ENCODE data around the gene PLA2G7. TPM values are rescaled to one million over a fixed set of nuclear protein-coding genes. Genes with fewer than 3 reads are reported as not detected.
"Not testable (repeated sequence)": the region's sequence is repeated elsewhere in the genome, so short reads cannot be mapped to it uniquely, and the experiment has no call there.

The PLA2G7 gene
- total and polyA plus RNA-seq, 9 donors = 0.18 to 15.1 (median 1.6) TPM

DNA sequence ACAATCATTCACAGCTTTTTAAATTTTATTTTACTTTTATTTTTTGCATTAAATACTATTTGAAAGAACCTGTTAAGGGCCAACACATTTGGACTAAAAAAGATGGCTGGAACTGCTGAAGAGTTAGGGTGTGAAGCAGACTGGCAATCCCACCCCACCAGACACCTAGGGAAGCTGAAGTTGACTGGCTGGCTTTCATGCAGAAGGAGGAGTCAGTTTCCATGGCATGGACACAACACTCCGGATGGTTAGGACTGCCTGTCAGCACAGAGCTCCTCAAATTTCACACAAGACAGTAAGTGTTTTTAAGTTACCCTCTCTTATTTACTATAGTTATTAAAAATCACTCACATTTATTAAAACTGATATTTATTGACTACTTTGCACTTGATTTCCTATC, 11.5 kb upstream of the PLA2G7 start, which contains the start of gene ANKRD66:
ANKRD66 (plus strand) TSS at position 238 of the 400 bp plus-strand sequence. CDS start 5,016 bp downstream, outside the sequence.
- Histone ChIP-seq H3K27me3 (no peaks in the 10 kb centered on the region), H3K27ac (no peak within 1 kb of the TSS), H3K4me1 (ENCODE audit: insufficient read depth) (no peaks in the 10 kb centered on the region), H3K9me3 (no peaks in the 10 kb centered on the region), H3K4me3 (no peak within 1 kb of the TSS), H3K36me3 (no peaks in the 10 kb centered on the region)
- TF ChIP-seq, protein P1, sequence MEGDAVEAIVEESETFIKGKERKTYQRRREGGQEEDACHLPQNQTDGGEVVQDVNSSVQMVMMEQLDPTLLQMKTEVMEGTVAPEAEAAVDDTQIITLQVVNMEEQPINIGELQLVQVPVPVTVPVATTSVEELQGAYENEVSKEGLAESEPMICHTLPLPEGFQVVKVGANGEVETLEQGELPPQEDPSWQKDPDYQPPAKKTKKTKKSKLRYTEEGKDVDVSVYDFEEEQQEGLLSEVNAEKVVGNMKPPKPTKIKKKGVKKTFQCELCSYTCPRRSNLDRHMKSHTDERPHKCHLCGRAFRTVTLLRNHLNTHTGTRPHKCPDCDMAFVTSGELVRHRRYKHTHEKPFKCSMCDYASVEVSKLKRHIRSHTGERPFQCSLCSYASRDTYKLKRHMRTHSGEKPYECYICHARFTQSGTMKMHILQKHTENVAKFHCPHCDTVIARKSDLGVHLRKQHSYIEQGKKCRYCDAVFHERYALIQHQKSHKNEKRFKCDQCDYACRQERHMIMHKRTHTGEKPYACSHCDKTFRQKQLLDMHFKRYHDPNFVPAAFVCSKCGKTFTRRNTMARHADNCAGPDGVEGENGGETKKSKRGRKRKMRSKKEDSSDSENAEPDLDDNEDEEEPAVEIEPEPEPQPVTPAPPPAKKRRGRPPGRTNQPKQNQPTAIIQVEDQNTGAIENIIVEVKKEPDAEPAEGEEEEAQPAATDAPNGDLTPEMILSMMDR (IDR thresholded peaks at IDR 0.05) = no peak
- TF ChIP-seq EP300 (IDR thresholded peaks at IDR 0.05) (no peak), POLR2A (IDR thresholded peaks at IDR 0.05) (no peak)
- intact Hi-C loops (cut with DNase I) = no loop called here
- no peak for DNase-seq
- 42 to 59% (median 43%) methylated on average over 1 of the region's 1 CpG for WGBS, 3 donors

DNA sequence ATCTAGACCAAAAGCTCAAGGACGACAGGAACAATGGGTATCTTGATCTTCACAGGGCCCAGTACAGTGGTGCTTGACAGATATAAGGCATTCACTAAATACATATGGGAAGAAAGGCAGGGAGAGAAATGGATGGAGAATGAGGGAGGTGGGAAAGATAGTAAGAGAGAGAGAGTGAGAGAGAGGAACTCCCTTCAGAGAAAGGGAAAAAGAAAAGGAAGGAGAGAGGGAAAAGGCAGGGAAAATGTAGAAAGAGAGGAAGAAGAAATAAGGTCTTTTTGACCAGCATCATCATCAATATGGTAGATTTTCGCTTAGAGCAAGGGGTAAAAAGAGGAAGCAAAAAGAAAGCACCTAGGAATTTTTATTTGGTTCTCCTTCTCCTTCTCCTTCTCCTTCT, 10.8 kb upstream of the PLA2G7 start:
- intact Hi-C loops (cut with DNase I) = no loop called here
- Histone ChIP-seq H3K36me3 (no peaks in the 10 kb centered on the region), H3K9me3 (no peaks in the 10 kb centered on the region), H3K4me3 (no peak overlapping the region), H3K27ac (no peak overlapping the region), H3K27me3 (no peaks in the 10 kb centered on the region), H3K4me1 (ENCODE audit: insufficient read depth) (no peaks in the 10 kb centered on the region)
- TF ChIP-seq EP300 (IDR thresholded peaks at IDR 0.05) (no peak), POLR2A (IDR thresholded peaks at IDR 0.05) (no peak)
- TF ChIP-seq, protein P1 (IDR thresholded peaks at IDR 0.05) = no peak
- 81 to 84% (median 82%) methylated on average over 2 of the region's 2 CpGs for WGBS, 3 donors
- DNase-seq = no peak

DNA sequence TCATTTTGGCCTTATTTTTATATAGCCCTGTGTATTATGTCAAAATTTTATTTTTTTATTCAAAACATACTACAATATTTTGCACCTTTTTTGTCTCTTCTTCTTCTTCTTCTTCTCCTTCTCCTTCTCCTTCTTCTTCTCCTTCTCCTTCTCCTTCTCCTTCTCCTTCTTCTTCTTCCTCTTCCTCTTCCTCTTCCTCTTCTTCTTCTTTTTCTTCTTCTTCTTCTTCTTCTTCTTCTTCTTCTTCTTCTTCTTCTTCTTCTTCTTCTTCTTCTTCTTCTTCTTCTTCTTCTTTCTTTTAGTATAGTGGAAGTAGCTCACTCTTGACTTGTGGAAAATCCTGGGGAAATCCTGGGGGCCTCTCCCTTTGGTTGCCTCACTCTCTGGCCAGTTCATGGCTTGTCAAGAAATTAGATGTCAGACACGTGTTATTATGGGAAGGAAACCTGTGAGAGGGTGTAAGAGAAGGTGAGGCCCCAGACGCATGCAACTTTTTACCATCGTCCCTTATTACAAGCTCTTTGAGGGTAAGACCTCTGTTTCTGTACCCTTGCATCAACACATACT, 9.1 kb upstream of the PLA2G7 start:
- DNase-seq; intact Hi-C loops (cut with DNase I); H3K36me3 ChIP-seq; H3K27ac ChIP-seq; H3K9me3 ChIP-seq; H3K27me3 ChIP-seq; H3K4me1 ChIP-seq (ENCODE audit: insufficient read depth); H3K4me3 ChIP-seq: not testable (repeated sequence)
- 87 to 88% (median 88%) methylated on average over 3 of the region's 3 CpGs for WGBS, 3 donors

DNA sequence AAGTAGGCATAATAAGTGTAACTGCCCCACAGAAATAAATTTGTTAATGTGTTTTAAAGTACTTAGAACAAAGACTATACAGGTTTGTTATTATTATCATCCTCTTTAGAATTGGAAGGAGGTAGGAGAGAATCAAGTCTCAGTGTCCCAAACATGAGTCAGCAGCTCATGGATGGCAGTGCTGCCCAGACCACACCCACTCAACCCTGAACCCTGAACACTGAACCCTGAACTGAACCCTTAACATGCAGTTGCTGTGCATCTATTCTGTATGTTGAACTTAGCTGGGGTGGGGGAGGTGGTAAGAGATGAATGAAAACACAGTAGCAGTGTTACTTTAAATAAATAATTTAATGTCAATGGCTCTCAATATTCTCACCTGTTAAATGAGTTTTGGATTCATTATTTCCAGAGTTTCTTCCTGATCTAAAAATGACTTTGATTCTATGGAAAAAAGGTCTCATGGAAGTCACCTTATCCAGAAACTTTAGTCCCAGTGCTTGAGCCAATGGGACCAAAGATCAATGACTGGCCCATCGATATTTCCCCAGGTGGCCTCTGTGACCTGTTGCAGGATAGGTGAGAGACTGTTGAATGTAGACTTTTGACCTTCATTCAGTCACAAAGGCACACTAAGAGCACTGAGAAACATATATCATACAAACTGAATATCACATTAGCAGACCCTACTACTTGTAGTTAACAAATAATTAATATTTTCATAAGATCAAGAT, 8.4 kb upstream of the PLA2G7 start:
- Histone ChIP-seq H3K4me1 (ENCODE audit: insufficient read depth) (no peaks in the 10 kb centered on the region), H3K36me3 (no peaks in the 10 kb centered on the region), H3K9me3 (no peaks in the 10 kb centered on the region), H3K4me3 (no peak overlapping the region), H3K27me3 (no peaks in the 10 kb centered on the region), H3K27ac (no peak overlapping the region)
- TF ChIP-seq, protein P1 (IDR thresholded peaks at IDR 0.05) = no peak
- TF ChIP-seq EP300 (IDR thresholded peaks at IDR 0.05) (no peak), POLR2A (IDR thresholded peaks at IDR 0.05) (no peak)
- DNase-seq = no peak
- intact Hi-C loops (cut with DNase I) = no loop called here
- WGBS, 3 donors = 85 to 98% (median 89%) methylated on average over 1 of the region's 1 CpG

DNA sequence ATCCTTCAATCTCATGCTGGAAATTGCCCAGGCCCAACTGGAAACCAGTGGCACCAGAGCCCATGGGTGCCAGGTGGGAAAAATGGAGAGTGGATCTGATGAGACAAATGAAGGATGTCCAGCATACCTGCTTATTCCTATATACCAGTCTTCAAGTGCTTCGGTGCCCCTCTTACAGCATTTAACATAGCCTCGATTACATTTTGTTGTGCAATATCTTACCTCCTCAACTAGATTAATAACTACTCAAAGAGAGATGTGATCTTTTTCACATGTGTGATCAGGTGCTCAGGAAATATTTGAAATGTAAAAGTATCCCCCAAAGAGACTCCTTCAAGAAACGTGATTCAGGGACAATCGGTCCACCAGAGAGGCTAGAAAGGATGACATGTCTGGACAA, 6.7 kb upstream of the PLA2G7 start:
- H3K4me1 ChIP-seq (ENCODE audit: insufficient read depth) = no peaks in the 10 kb centered on the region
- no peak overlapping the region for H3K4me3 ChIP-seq
- DNase-seq = no peak
- no peak overlapping the region for H3K27ac ChIP-seq
- TF ChIP-seq POLR2A (IDR thresholded peaks at IDR 0.05) = no peak
- no peak for TF ChIP-seq EP300 (IDR thresholded peaks at IDR 0.05)
- TF ChIP-seq, protein P1 (IDR thresholded peaks at IDR 0.05) = no peak
- H3K36me3 ChIP-seq = no peaks in the 10 kb centered on the region
- no peaks in the 10 kb centered on the region for H3K9me3 ChIP-seq
- intact Hi-C loops (cut with DNase I) = no loop called here
- WGBS, 3 donors = 96% methylated on average over 4 of the region's 4 CpGs
- H3K27me3 ChIP-seq = no peaks in the 10 kb centered on the region

Data from ovary (tissue), 9 donors.